Erythroblast (primary cell): ENCODE data around the gene FAF2.

Experiments used
- GATA1 ChIP-seq: IDR thresholded peaks from 2 replicates; pipeline ENCODE4 v1.6.1; 2011; ENCODE audit warnings: low read depth, mild to moderate bottlenecking, control low read depth, low read length, moderate library complexity
- POLR2A ChIP-seq: IDR thresholded peaks from 2 replicates; pipeline ENCODE4 v1.6.1; 2011; ENCODE audit warnings: mild to moderate bottlenecking, low read length

- no peak for TF ChIP-seq POLR2A
- TF ChIP-seq GATA1: no peak
Measured at GRCh38 chr5:176446884-176447590, 1.1 kb upstream of the FAF2 start.
